GM12878 (cell line): ENCODE measurements around the gene TRIP6. TPM values are rescaled to one million over a fixed set of nuclear protein-coding genes. Genes with fewer than 3 reads are reported as not detected.

Experiments used
- ATAC-seq: fragments of 200-7000 bp; cut with Tn5 transposase; 3 replicates; pipeline ENCODE4 v1.9.1; 2020; ENCODE audit warnings: mild to moderate bottlenecking, moderate library complexity
- BruUV-seq: library from RNA; stranded (reverse); fragments of 400-500 nt; replicated peaks from 2 replicates; lab custom pipeline; 2021; lab: Mats Ljungman, UMichigan
- CTCF ChIA-PET: fragments of 300-600 bp; sonication (Branson Sonifier 250); formaldehyde crosslinking; extraction: SDS; loops from one replicate; lab custom pipeline; 2021; ENCODE audit warnings: inconsistent platforms; lab: Yijun Ruan, JAX
- POLR2A ChIA-PET: fragments of 350-600 bp; formaldehyde crosslinking; extraction: SDS; loops from one replicate; lab custom pipeline; 2021; ENCODE audit warnings: inconsistent platforms; lab: Charles Lee
- RAD21 ChIA-PET: fragments of 300-600 bp; sonication (Branson Sonifier 250); formaldehyde crosslinking; loops from one replicate; lab custom pipeline; 2023; ENCODE audit warnings: antibody characterized with exemption; ENCODE audit not compliant: unreplicated experiment; lab: Charles Lee
- SMC1A ChIA-PET: fragments of 300-600 bp; sonication (Branson Sonifier 250); formaldehyde crosslinking; loops from one replicate; lab custom pipeline; 2023; ENCODE audit not compliant: unreplicated experiment, uncharacterized antibody; lab: Charles Lee
- DNase-seq: peaks from one replicate; pipeline ENCODE4 v3.0.0-alpha.2; 2011; ENCODE audit warnings: low read depth, low spot score
- FAIRE-seq: peaks from 3 replicates; lab custom pipeline; 2011; peaks lifted over from hg19 to GRCh38; lab: Jason Lieb, UNC
- H2AFZ ChIP-seq: 2 replicates; pipeline ENCODE4 v1.6.0; 2011; ENCODE audit warnings: low read depth, low read length, control low read depth; ENCODE audit not compliant: control insufficient read depth
- H3K27ac ChIP-seq: 2 replicates; pipeline ENCODE4 v1.5.1; 2011; ENCODE audit warnings: control low read depth; ENCODE audit not compliant: control insufficient read depth, insufficient read depth
- H3K27me3 ChIP-seq, 2 experiments: replicated peaks in 1 of 2; 2 replicates each; pipeline versions ENCODE4 v1.6.0 to v1.6.1; 2011; ENCODE audit warnings: low read length in 1 of 2; ENCODE audit not compliant: control insufficient read depth in 2 of 2, insufficient read depth in 2 of 2
- H3K36me3 ChIP-seq, 2 experiments: 2 replicates each; pipeline ENCODE4 v1.5.1; 2011; ENCODE audit warnings: low read length in 1 of 2; ENCODE audit not compliant: control insufficient read depth in 2 of 2, insufficient read depth in 2 of 2
- H3K4me1 ChIP-seq: 2 replicates; pipeline ENCODE4 v1.6.1; 2011; ENCODE audit warnings: mild to moderate bottlenecking, low read length, moderate library complexity, mixed read lengths; ENCODE audit not compliant: control insufficient read depth, insufficient read depth
- H3K4me2 ChIP-seq: 2 replicates; pipeline ENCODE4 v1.6.0; 2011; ENCODE audit warnings: control low read depth; ENCODE audit not compliant: control insufficient read depth, insufficient read depth
- H3K4me3 ChIP-seq: fragments of 200-600 bp; sonication (generic); 2 replicates; pipeline ENCODE4 v1.5.1; 2016
- H3K79me2 ChIP-seq: 2 replicates; pipeline ENCODE4 v1.6.0; 2011; ENCODE audit warnings: low read length; ENCODE audit not compliant: control insufficient read depth, insufficient read depth
- H3K9ac ChIP-seq: 2 replicates; pipeline ENCODE4 v1.8.0; 2011; ENCODE audit warnings: low read length, control low read depth, mixed read lengths; ENCODE audit not compliant: control insufficient read depth, insufficient read depth
- H3K9me3 ChIP-seq: replicated peaks from 3 replicates; pipeline ENCODE4 v1.5.1; 2011; ENCODE audit warnings: mild to moderate bottlenecking, low read length; ENCODE audit not compliant: control insufficient read depth, insufficient read depth
- H4K20me1 ChIP-seq: 2 replicates; pipeline ENCODE4 v1.6.0; 2011; ENCODE audit not compliant: control insufficient read depth, insufficient read depth
- GATAD2B ChIP-seq: fragments of 450-650 bp; conservative IDR thresholded peaks from 2 replicates; pipeline ENCODE4 v1.6.1; 2017; ENCODE audit warnings: low read depth, mild to moderate bottlenecking, moderate library complexity
- MTA2 ChIP-seq: fragments of 450-650 bp; IDR thresholded peaks from 2 replicates; pipeline ENCODE4 v1.6.1; 2016; ENCODE audit warnings: low read depth, mild to moderate bottlenecking, moderate library complexity
- NFYA ChIP-seq: IDR thresholded peaks from 2 replicates; pipeline ENCODE4 v1.6.1; 2011; ENCODE audit warnings: low read depth, mild to moderate bottlenecking, low read length, improper control_type of control experiment, borderline replicate concordance
- PKNOX1 ChIP-seq: fragments of 450-650 bp; IDR thresholded peaks from 2 replicates; pipeline ENCODE4 v1.6.1; 2016; ENCODE audit warnings: mild to moderate bottlenecking
- PML ChIP-seq: IDR thresholded peaks from 2 replicates; pipeline ENCODE4 v1.6.1; 2012; ENCODE audit warnings: low read length, inconsistent platforms
- RAD21 ChIP-seq: IDR thresholded peaks from 2 replicates; pipeline ENCODE4 v1.6.1; 2011; ENCODE audit warnings: mild to moderate bottlenecking, low read depth, low read length, moderate library complexity; ENCODE audit not compliant: insufficient read depth
- ZNF24 ChIP-seq: fragments of 450-650 bp; IDR thresholded peaks from 2 replicates; pipeline ENCODE4 v1.6.1; 2017; ENCODE audit warnings: antibody characterized with exemption, mild to moderate bottlenecking
- ZSCAN29 ChIP-seq: fragments of 450-650 bp; IDR thresholded peaks from 2 replicates; pipeline ENCODE4 v1.6.1; 2017; ENCODE audit warnings: mild to moderate bottlenecking, moderate library complexity
- WGBS: methylation state at CpG from one replicate; pipeline ENCODE4 v1.1.6; 2016; ENCODE audit warnings: low lambda C conversion rate; ENCODE audit not compliant: insufficient replicate concordance, insufficient coverage; ENCODE audit errors: missing lambda C conversion rate; 5-methylcytosine and 5-hydroxymethylcytosine counted together
- in situ Hi-C: fragments of 300-500 bp; cut with MboI; formaldehyde crosslinking; loops from 9 replicates; pipeline ENCODE4 v1.14.3; 2018; ENCODE audit warnings: mixed read lengths
- intact Hi-C: fragments of 100-400 bp; cut with micrococcal nuclease; formaldehyde crosslinking; loops from one replicate; pipeline ENCODE4 v1.14.2; 2022; ENCODE audit not compliant: unreplicated experiment
- polyA plus RNA-seq, 11 experiments: library from polyadenylated mRNA; depleted of rRNA in 4 of 11; unstranded in 6 of 11; stranded (reverse) in 5 of 11; fragments of >200 nt; fragmentation: Nextera tagmentation in 4 of 11; fragmentation: Illumina TruSeq in 1 of 11; extraction: Ambion mirVana in 4 of 11; extraction: Trizol in 1 of 11; gene quantifications; 1 replicate in 1 of 11; 2 replicates in 10 of 11; pipeline versions ENCODE4 v1.2.1 to v1.2.3, GENCODE V29; 2011 to 2016; ENCODE audit warnings: inconsistent platforms in 2 of 11, missing spikeins in 2 of 11, low read depth in 1 of 11
- total RNA-seq, 4 experiments: library from RNA; depleted of rRNA in 3 of 4; stranded (reverse); fragments of >200 nt in 3 of 4; fragmentation: Illumina TruSeq in 1 of 4; extraction: Trizol in 1 of 4; gene quantifications; 2 replicates each; pipeline versions ENCODE4 v1.2.1 to v1.2.3, GENCODE V29; 2013 to 2021
- TF ChIP-seq, protein P1 (sequence below): fragments of 450-650 bp; IDR thresholded peaks from 2 replicates; pipeline ENCODE4 v1.6.1; 2016; ENCODE audit warnings: mild to moderate bottlenecking, moderate library complexity, borderline replicate concordance
- TF ChIP-seq, protein P2 (sequence below): fragments of 450-650 bp; IDR thresholded peaks from 2 replicates; pipeline ENCODE4 v1.6.1; 2017; ENCODE audit warnings: mild to moderate bottlenecking, low read depth, inconsistent platforms; ENCODE audit not compliant: poor library complexity, severe bottlenecking

Gene TRIP6
- total and polyA plus RNA-seq, 10 of the 15 experiments (the other 5 are each of a cell fraction or from before 2014, with no cell fraction given), result 2.5 to 47.4 (median 25.5) TPM

- Histone ChIP-seq H3K9me3 (no peaks in the 10 kb centered on the region), H3K9ac (no peak overlapping the region), H3K4me3 (no peak overlapping the region), H3K36me3 (no peaks in the 10 kb centered on the region), H2AFZ (no peak overlapping the region), H3K27ac (no peak overlapping the region), H3K79me2 (no peaks in the 10 kb centered on the region), H4K20me1 (no peaks in the 10 kb centered on the region), H3K4me2 (no peak overlapping the region), H3K27me3 (no peaks in the 10 kb centered on the region; a peak in 1 of 4 replicates)
- in situ Hi-C loops (no loop called here), intact Hi-C loops (no loop called here)
- no TSS peak for BruUV-seq
- ATAC-seq, result no peak
- FAIRE-seq, result no peak
- ChIA-PET CTCF (no interaction called here), POLR2A (no interaction called here)
- DNase-seq, result no peak
- WGBS, result 61% methylated on average over 22 of the region's 23 CpGs
- no peak for TF ChIP-seq ZSCAN29
- TF ChIP-seq, protein P1, sequence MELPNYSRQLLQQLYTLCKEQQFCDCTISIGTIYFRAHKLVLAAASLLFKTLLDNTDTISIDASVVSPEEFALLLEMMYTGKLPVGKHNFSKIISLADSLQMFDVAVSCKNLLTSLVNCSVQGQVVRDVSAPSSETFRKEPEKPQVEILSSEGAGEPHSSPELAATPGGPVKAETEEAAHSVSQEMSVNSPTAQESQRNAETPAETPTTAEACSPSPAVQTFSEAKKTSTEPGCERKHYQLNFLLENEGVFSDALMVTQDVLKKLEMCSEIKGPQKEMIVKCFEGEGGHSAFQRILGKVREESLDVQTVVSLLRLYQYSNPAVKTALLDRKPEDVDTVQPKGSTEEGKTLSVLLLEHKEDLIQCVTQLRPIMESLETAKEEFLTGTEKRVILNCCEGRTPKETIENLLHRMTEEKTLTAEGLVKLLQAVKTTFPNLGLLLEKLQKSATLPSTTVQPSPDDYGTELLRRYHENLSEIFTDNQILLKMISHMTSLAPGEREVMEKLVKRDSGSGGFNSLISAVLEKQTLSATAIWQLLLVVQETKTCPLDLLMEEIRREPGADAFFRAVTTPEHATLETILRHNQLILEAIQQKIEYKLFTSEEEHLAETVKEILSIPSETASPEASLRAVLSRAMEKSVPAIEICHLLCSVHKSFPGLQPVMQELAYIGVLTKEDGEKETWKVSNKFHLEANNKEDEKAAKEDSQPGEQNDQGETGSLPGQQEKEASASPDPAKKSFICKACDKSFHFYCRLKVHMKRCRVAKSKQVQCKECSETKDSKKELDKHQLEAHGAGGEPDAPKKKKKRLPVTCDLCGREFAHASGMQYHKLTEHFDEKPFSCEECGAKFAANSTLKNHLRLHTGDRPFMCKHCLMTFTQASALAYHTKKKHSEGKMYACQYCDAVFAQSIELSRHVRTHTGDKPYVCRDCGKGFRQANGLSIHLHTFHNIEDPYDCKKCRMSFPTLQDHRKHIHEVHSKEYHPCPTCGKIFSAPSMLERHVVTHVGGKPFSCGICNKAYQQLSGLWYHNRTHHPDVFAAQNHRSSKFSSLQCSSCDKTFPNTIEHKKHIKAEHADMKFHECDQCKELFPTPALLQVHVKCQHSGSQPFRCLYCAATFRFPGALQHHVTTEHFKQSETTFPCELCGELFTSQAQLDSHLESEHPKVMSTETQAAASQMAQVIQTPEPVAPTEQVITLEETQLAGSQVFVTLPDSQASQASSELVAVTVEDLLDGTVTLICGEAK, result no peak
- TF ChIP-seq NFYA, result no peak
- TF ChIP-seq RAD21, result no peak
- TF ChIP-seq PML, result no peak
- no peak for TF ChIP-seq ZNF24
- no peak for TF ChIP-seq MTA2
- TF ChIP-seq GATAD2B, result no peak
- TF ChIP-seq PKNOX1, result no peak
- TF ChIP-seq, protein P2, sequence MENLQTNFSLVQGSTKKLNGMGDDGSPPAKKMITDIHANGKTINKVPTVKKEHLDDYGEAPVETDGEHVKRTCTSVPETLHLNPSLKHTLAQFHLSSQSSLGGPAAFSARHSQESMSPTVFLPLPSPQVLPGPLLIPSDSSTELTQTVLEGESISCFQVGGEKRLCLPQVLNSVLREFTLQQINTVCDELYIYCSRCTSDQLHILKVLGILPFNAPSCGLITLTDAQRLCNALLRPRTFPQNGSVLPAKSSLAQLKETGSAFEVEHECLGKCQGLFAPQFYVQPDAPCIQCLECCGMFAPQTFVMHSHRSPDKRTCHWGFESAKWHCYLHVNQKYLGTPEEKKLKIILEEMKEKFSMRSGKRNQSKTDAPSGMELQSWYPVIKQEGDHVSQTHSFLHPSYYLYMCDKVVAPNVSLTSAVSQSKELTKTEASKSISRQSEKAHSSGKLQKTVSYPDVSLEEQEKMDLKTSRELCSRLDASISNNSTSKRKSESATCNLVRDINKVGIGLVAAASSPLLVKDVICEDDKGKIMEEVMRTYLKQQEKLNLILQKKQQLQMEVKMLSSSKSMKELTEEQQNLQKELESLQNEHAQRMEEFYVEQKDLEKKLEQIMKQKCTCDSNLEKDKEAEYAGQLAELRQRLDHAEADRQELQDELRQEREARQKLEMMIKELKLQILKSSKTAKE, result no peak
- TF ChIP-seq, all 136 proteins: peak for 0
- no peaks in the 10 kb centered on the region for H3K4me1 ChIP-seq
- ChIA-PET SMC1A (no interaction called here), RAD21 (no interaction called here)
Observed at GRCh38 chr7:100819586-100819985, 47.6 kb upstream of the TRIP6 start.
